ES-I3 (cell line): ENCODE measurements around the gene SART3.
"Not testable (repeated sequence)": the region's sequence is repeated elsewhere in the genome, so short reads cannot be mapped to it uniquely, and the experiment has no call there.

Experiments used
- H3K36me3 ChIP-seq: 2 replicates; pipeline ENCODE4 v1.6.1; 2013; ENCODE audit warnings: mild to moderate bottlenecking, low read length, control low read depth, moderate library complexity; ENCODE audit not compliant: insufficient read depth
- H3K4me1 ChIP-seq: 2 replicates; pipeline ENCODE4 v1.6.1; 2013; ENCODE audit warnings: mild to moderate bottlenecking, control low read depth, low read length; ENCODE audit not compliant: insufficient read depth
- H3K9ac ChIP-seq: 2 replicates; pipeline ENCODE4 v1.6.1; 2013; ENCODE audit warnings: low read depth, mild to moderate bottlenecking, low read length, moderate library complexity
- H3K9me3 ChIP-seq: 2 replicates; pipeline ENCODE4 v1.6.1; 2013; ENCODE audit warnings: mild to moderate bottlenecking, low read length, moderate library complexity; ENCODE audit not compliant: control insufficient read depth, insufficient read depth

SART3 gene

DNA sequence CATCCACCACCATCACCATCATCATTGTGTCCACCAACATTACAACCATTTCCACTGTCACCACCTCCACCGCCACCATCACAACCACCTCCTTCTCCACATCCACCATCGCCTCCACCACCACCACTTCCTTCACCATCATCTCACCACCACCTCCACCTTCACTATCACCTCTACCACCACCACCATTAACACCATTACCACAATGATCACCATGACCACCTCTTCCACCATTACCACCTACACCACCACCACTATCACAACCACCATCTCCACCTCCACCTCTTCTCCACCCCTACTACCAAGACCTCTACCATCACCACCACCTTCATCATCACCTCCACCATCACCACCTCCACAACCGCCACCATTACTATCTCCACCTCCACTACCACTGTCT lies 17.8 kb upstream of the SART3 start:
- no peaks in the 10 kb centered on the region for H3K36me3 ChIP-seq
- no peaks in the 10 kb centered on the region for H3K9me3 ChIP-seq
- no peak overlapping the region for H3K9ac ChIP-seq
- no peaks in the 10 kb centered on the region for H3K4me1 ChIP-seq

DNA sequence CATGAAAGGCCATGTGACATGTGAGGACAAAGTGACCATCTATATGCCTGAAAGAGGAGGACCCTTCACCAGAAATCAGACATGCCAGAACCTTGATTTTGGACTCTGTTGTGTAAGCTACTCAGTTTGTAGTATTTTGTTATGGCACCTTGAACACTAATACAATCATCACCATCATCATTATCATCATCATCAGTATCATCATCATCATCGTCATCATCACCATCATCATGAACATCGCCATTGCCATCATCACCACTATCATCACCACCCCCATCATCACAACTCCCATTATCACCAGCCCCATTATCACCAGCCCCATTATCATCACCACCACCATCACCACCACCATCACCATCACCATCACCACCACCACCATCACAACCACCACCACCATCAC lies 17.3 kb upstream of the SART3 start:
- H3K9ac ChIP-seq = no peak overlapping the region
- no peaks in the 10 kb centered on the region for H3K36me3 ChIP-seq
- no peaks in the 10 kb centered on the region for H3K9me3 ChIP-seq
- H3K4me1 ChIP-seq = no peaks in the 10 kb centered on the region

DNA sequence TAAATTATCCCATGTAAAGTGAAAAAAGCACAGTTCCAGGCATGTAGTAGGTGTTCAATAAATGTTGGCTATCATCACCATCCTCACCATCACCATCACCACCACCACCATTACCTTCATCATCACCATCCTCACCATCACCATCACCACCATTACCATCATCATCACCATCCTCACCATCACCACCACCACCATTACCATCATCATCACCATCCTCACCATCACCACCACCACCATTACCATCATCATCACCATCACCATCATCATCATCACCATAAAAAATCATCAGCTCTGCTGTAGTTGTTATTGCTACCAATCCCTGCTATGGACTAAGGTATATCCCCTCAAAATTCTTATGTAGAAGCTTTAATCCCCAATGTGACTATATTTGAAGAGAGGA lies 16.5 kb upstream of the SART3 start:
- no peaks in the 10 kb centered on the region for H3K4me1 ChIP-seq

DNA sequence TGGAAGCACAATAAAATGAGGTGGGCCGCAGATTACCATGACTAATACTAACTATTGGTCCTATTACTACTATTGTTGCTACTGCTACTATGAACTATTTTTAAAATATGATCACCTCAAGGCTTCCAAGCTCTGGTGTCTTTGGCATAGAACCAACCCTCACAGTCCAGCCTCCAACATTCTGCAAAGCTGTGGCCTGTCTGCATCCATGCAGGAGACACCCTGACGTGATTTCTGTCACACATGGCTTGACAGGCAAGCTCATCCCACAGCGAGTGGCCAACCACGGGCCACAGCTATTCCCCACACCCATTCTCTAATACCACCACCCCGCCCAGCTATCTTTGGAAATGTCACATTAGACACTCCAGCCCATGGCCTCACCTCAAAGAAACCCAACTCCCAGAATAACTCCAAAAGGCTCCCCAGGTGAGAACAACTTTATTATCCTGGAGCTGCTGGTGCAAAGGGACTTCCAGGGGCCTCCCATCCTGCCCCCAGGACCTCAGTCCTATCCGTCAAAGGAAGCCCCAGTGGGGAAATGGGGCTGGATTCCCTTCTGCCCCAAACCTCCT lies 15.8 kb upstream of the SART3 start:
- H3K9ac ChIP-seq = no peak overlapping the region
- H3K4me1 ChIP-seq = no peaks in the 10 kb centered on the region
- no peaks in the 10 kb centered on the region for H3K9me3 ChIP-seq
- no peaks in the 10 kb centered on the region for H3K36me3 ChIP-seq

More for the DNA sequence above, 16.5 kb upstream of the SART3 start:
- Histone ChIP-seq H3K9ac (no peak overlapping the region), H3K36me3 (no peaks in the 10 kb centered on the region), H3K9me3 (no peaks in the 10 kb centered on the region)

DNA sequence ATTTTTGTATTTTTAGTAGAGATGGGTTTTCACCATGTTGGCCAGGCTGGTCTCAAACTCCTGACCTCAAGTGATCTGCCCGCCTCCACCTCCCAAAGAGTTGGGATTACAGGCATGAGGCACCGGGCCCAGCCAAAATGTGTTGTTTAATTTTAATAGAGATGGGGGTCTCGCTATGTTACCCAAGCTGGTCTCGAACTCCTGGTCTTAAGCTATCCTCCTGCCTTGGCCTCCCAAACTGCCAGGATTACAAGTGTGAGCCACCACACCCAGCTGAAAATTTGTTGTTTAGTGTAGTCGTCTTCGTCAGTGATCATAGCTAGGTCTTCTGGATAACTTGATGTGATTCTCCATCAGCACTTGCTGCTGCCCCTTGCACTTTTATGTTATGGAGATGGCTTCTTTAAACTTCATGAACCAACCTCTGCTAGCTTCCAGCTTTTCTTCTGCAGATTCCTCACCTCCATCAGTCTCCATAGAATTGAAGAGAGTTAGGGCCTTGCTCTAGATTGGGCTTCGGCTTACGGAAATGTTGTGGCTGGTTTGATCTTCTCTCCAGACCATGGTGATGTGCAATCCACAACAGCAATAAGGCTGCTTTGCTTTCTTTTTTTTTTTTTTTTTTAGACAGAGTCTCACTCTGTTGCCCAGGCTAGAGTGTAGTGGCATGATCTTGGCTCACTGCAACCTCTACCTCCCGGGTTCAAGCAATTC lies 14.4 kb upstream of the SART3 start:
- Histone ChIP-seq H3K36me3 (no peaks in the 10 kb centered on the region), H3K9ac (no peak overlapping the region), H3K9me3 (no peaks in the 10 kb centered on the region), H3K4me1 (no peaks in the 10 kb centered on the region)

DNA sequence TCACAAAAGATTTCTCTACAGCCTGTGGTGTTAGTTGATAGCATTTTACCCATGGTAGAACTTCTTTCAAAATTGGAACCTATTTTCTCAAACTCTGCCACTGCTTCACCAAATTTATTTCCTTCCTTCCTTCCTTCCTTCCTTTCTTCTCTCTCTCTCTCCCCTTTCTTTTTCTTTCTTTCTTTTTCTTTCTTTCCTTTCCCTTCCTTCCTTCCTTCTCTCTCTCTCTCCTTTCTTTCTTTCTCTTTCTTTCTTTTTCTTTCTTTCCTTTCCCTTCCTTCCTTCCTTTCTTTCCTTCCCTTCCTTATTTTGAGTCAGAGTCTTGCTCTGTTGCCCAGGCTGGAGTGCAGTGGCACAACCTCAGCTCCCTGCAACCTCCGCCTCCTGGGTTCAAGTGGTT lies 13.3 kb upstream of the SART3 start:
- H3K9ac ChIP-seq, H3K9me3 ChIP-seq, H3K4me1 ChIP-seq, H3K36me3 ChIP-seq: not testable (repeated sequence)

DNA sequence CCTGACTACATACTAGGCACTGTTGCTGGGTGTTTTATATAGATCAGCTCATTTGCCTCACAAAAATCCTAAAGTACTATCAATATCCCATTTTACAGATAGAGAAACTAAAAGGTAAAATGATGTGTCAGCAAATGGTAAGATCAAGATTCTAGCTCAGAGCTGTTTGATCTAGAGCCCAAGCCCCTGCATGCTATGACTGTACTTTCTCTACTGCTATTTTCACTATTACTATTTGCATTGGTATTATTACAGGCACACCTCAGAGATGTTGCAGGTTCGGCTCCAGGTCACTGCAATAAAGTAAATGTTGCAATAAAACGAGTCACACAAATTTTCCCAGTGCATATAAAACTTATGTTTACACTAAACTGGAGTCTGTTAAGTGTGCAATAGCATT lies 12.3 kb upstream of the SART3 start:
- H3K9me3 ChIP-seq = no peaks in the 10 kb centered on the region
- no peaks in the 10 kb centered on the region for H3K4me1 ChIP-seq
- no peak overlapping the region for H3K9ac ChIP-seq
- no peaks in the 10 kb centered on the region; the same call in 1 of the 2 replicates for H3K36me3 ChIP-seq

DNA sequence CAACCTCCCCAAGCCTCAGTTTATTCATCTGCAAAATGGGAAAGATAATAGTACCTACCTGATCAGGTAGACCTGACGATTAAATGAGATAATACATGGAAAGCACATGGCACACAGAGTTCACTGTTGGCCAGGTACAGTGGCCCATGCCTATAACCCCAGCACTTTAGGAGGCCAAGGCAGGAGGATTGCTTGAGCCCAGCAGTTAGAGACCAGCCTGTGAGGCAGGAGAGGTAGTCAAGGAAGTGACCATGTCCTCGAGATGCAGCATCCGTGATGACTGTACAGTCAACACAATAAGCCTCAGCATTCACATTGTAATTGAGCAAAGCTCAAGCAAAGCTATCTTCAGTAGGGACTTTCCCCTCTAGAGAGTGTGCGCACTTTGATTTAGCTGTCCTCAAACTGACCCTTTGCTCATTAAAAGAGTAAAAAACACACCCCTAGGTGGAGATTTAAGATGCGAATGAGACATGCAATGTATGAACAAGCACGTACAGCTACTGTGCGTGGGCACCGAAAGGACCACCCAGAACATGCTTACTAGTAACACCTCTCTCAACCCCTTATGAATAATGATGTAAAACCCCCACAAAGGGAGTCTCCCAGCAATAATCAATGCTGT lies 11.3 kb upstream of the SART3 start:
- Histone ChIP-seq H3K4me1 (no peaks in the 10 kb centered on the region), H3K36me3 (peaks cover 6% of the 10 kb centered on the region), H3K9me3 (no peaks in the 10 kb centered on the region), H3K9ac (no peak overlapping the region)

DNA sequence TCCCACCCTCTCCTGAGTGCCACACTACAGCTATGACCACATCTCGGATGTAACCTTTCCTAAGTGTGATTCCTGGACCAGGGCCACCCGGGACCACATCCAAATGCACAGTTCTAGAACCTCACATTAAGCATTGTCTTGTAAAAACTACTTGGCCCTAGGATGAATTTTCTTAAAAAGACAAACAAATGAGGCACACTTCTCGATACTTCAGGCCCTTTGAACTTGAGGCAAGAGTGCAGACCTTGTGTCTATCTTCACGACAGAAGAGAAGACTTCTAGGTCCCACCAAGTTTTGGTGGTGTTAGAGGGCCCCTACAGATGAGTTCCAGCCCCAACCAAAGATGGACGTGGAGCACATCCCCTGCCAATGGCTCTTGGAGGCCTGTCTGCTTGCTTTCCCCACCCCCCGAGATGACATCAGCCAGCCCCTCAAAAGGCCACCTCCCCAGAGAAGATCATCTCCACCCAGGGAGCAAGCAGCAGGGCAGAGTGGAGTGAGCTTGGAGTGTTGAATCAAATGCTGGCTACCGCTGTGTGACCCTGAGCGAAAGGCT lies 10.7 kb upstream of the SART3 start:
- H3K4me1 ChIP-seq = no peaks in the 10 kb centered on the region
- H3K36me3 ChIP-seq = peaks cover 9% of the 10 kb centered on the region
- no peaks in the 10 kb centered on the region for H3K9me3 ChIP-seq
- no peak overlapping the region for H3K9ac ChIP-seq

DNA sequence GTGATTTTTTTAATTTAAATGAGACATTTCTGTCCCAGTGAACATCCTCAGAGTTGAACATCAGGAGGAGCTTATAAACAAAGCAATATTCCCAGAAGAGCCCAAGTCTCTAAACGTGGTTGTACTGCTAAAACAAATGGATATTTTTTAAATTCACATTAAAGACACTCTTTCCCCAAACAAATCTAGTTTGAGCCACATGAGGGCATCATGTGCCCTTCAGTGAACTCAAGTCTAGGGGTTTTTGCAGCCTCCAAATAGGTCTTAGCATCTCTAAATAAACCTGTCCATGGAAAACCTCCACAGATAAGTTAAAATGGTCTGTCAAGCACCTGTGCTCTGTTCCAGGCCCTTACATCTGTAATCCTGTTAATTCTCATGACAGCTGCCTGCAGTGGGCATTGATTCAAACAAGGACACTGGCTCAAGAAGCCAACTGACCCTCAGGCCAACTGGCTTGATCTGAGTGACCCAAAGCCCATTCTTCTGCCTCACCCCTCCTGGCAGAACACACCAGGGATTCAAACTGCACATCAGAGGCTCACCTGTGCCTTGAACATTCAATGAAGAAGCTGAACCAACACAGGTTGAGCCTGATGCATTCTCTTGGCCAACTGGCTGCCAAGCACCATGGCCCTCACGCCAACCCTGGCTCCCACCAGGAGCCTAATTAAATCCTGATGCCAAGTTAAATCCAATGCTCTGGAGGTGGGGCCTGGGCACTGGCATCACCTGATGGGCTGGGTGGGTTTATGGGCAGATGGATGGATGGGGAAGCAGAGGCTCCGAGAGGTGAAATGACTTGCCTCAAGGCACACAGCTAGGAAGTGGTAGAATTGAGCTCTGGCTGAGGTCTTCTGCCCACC lies 10.0 kb upstream of the SART3 start:
- peaks cover 9% of the 10 kb centered on the region for H3K36me3 ChIP-seq
- no peaks in the 10 kb centered on the region for H3K4me1 ChIP-seq
- H3K9me3 ChIP-seq = no peaks in the 10 kb centered on the region
- H3K9ac ChIP-seq = no peak overlapping the region

DNA sequence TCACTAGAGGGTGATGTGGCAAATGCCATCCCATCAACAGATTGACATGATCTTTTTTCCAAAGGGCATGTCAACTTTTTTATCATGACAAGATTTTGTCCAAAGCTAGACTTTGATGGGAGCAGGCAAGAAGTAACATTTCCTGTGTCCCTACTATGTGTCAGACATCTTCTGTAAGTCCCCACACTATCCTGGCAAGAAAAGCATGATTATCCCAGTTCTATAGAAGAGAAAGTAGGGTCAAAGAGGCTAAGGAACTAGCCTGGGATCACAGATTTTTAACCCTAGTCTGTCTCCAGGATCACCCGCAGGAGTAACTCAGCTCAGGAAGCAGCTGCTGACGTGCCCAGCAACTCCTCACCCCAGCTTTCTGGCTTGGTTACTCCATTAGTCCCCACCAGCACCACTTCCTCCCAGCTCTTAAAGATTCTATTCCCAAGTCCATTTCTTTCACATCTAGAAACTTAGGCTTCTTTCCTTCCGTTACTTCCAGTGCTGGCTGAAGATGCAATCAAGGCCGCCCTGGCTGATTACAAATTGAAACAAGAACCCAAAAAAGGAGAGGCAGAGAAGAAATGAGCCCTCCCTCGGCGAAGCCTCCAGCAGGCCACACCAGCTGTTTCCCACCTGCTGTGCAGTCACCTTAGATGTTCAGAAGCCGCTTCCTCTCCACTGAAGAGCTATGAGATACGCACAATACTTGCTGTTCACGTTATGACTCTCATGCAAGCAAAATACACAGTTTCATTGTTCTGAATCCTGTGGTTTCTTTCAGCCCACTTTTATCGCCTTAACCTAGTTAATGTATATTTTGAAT lies 7.6 kb upstream of the SART3 start:
- Histone ChIP-seq H3K36me3 (peaks cover 23% of the 10 kb centered on the region), H3K9me3 (no peaks in the 10 kb centered on the region), H3K9ac (no peak overlapping the region), H3K4me1 (0 out of 2 replicates have a peak, but pooled peaks cover 4% of the 10 kb centered on the region)

DNA sequence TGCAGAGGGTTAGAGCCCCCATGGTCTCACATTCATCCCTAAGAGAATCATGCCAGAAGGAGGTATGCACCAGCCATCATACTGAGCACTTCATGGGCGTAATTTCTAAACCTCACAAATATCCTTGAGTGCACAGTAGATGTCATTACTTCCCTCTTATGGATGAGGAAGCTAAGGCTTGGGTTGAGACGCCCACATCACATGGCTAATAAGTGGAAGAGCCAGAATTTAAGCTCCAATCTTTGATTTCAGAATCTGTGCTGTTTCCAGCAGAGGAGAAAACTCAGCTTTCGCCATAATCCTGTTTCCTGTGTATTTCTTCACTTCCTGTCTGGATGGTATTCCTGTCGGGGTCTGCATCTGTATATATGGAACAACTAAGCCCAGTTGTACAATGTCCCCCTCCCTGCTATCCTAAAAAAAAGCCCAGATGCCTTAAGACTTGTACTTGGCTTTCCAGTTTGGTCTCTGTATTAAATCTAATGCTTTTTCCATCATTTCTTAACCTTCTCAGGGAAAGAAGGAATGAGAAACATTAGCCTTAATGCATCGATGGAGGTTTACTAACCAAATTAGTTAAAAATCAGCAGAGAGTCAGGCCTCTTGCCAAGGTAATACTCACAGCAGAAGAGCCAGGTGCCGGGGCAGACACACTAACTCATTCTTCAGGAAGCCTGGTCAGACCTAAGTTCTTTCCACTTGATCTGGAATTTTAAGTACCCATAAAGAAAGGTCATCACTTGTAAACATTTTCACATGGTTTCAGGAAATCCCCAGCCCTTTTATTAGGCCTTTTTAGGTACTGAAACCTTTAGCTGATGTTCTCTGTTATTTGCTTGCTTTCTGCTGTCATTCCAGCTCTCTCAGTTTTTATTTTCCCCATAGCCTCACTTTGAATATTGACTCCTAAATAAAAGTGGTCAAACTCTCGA lies 6.7 kb upstream of the SART3 start:
- Histone ChIP-seq H3K9ac (no peak overlapping the region), H3K9me3 (no peaks in the 10 kb centered on the region), H3K4me1 (0 out of 2 replicates have a peak, but pooled peaks cover 4% of the 10 kb centered on the region), H3K36me3 (peaks cover 23% of the 10 kb centered on the region)

DNA sequence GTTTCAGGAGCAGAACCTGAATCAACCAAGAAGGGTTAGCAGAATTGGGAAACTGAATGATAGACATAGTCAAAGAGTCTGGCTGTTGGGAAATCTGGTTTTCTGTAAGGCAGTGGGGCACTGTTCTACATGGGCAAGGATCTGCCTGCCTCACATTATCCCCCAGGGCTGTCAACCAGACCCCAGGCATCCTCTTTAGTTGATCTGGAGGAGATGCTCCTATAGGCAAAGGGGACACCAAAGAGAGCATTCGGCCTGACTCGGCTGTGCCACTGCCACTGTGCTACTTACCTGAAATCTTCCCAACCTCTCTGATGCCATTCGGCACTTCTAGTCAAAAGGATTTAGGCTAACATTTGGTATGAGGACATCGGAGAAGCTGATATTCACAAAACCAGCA lies 5.5 kb upstream of the SART3 start:
- Histone ChIP-seq H3K4me1 (0 out of 2 replicates have a peak, but pooled peaks cover 4% of the 10 kb centered on the region), H3K9me3 (no peaks in the 10 kb centered on the region), H3K9ac (no peak overlapping the region), H3K36me3 (peaks cover 23% of the 10 kb centered on the region)
